NT2/D1 (cell line): ENCODE data around the gene BBS7.

Experiments used
- DNase-seq: peaks from one replicate; pipeline ENCODE4 v3.0.0-alpha.2; 2011; ENCODE audit warnings: low read depth, low spot score
- H3K27me3 ChIP-seq: 2 replicates; pipeline ENCODE4 v1.6.0; 2011; ENCODE audit warnings: mild to moderate bottlenecking; ENCODE audit not compliant: insufficient read length, insufficient read depth
- H3K36me3 ChIP-seq: 2 replicates; pipeline ENCODE4 v1.6.1; 2011; ENCODE audit warnings: mild to moderate bottlenecking, low read length, mixed read lengths; ENCODE audit not compliant: insufficient read depth, insufficient read length
- H3K4me1 ChIP-seq: 2 replicates; pipeline ENCODE4 v1.5.1; 2011; ENCODE audit not compliant: insufficient read depth, insufficient read length
- H3K4me3 ChIP-seq: 2 replicates; pipeline ENCODE4 v1.5.1; 2011; ENCODE audit warnings: low read depth; ENCODE audit not compliant: insufficient read length
- H3K9ac ChIP-seq: 2 replicates; pipeline ENCODE4 v1.6.0; 2011; ENCODE audit warnings: low read depth; ENCODE audit not compliant: insufficient read length
- H3K9me3 ChIP-seq: 2 replicates; pipeline ENCODE4 v1.5.1; 2011; ENCODE audit warnings: mild to moderate bottlenecking, low read length; ENCODE audit not compliant: insufficient read depth
- SUZ12 ChIP-seq: IDR thresholded peaks from 2 replicates; pipeline ENCODE4 v1.6.1; 2011; ENCODE audit not compliant: insufficient read length, insufficient read depth; ENCODE audit errors: extremely low read depth
- YY1 ChIP-seq: IDR thresholded peaks from 2 replicates; pipeline ENCODE4 v1.6.1; 2011; ENCODE audit not compliant: insufficient read length, insufficient read depth
- ZNF274 ChIP-seq: IDR thresholded peaks from 2 replicates; pipeline ENCODE4 v1.6.1; 2011; ENCODE audit warnings: mild to moderate bottlenecking, low read depth, low read length

Gene BBS7

DNA sequence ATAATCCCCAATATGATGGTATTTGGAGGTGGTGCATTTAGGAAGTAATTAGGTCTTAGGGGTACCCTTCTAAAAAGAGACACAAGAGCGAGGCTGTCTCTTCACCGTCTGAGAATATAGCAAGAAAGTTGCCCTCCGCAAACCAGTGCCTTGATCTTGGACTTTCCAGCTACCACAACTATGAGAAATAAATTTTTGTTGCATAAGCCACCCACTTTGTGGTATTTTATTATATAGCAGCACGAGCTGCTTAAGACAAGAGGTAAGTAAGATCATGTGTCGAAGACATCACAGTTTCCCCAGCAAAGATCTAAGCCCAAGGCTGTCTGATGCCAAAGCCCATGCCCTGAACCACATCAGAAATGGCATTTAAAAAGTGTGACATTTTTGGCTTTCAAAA is 78.8 kb downstream of the BBS7 start:
- DNase-seq: no peak
- Histone ChIP-seq H3K4me1 (no peaks in the 10 kb centered on the region), H3K9ac (no peak overlapping the region)

DNA sequence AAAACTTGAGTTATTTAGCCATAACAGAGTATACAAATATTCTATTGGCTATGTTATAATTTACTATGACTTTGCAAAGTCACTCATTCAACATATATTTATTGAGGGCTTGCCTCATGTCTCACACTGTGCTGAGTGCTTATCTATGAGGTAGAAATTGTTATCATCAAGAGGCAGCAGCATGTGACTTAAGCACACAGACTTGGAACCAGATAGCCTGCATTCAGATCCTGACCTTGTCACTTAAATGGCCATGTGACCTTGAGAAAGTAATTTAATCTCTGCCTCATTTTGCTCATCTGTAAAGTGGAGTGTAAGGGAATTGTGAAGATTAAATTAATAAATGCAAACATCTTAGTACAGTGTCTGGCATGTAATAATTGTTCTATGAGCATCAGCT is 79.3 kb downstream of the BBS7 start:
- Histone ChIP-seq H3K9ac (no peak overlapping the region), H3K4me1 (no peaks in the 10 kb centered on the region), H3K27me3 (no peaks in the 10 kb centered on the region), H3K4me3 (no peak overlapping the region), H3K9me3 (no peaks in the 10 kb centered on the region), H3K36me3 (no peaks in the 10 kb centered on the region)
- TF ChIP-seq SUZ12 (no peak), ZNF274 (no peak), YY1 (no peak)
- DNase-seq: no peak

More for the DNA sequence above, 78.8 kb downstream of the BBS7 start:
- no peak for TF ChIP-seq YY1
- no peak for TF ChIP-seq SUZ12
- TF ChIP-seq ZNF274: no peak
- Histone ChIP-seq H3K36me3 (no peaks in the 10 kb centered on the region), H3K9me3 (no peaks in the 10 kb centered on the region), H3K27me3 (no peaks in the 10 kb centered on the region), H3K4me3 (no peak overlapping the region)

DNA sequence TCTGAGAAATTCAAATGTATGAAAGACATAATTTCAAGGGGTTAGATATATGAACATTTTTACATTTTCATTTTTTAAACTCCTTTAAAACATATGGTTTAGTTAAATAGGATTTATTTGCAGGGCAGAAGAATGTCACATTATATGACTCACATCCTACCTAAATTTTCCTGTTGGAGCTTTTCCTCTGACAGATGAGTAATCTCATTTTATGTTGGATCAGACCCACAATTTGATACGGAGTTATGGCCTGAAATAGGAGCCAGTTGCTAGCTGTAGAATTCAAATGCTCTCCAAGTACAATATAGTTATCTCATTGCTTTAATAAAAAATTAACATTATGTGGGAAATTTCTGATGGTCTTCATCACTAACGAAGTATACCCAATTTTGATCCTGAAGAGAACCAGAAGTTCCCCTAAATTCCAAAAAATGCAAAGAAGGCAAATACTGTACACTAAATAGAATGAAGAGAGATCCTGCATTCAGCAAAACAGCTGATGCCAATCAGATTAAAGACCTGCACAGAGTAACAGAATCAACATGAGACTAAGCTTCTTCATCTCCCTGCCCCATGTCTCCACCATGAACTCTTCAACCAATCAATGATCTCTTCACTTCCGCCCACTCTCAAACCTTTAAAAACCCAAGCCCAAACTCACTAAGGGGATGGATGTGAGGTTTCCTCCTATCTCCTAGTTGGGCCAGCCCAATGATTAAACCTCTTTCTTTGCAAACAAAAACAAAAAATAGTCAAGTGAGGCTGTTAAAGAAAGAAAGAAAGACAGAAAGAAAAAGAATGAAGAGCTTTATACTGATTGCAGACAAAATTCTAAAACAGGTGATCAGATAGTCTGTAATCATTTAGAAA is 80.1 kb downstream of the BBS7 start:
- Histone ChIP-seq H3K9ac (no peak overlapping the region), H3K36me3 (no peaks in the 10 kb centered on the region), H3K27me3 (no peaks in the 10 kb centered on the region), H3K4me3 (no peak overlapping the region), H3K4me1 (no peaks in the 10 kb centered on the region), H3K9me3 (no peaks in the 10 kb centered on the region)
- no peak for DNase-seq
- TF ChIP-seq ZNF274 (no peak), YY1 (no peak), SUZ12 (no peak)

GRCh38 chr4:121789455-121789854 is 80.8 kb downstream of the BBS7 start:
- no peak for DNase-seq
- Histone ChIP-seq H3K9me3 (no peaks in the 10 kb centered on the region), H3K4me3 (no peak overlapping the region), H3K4me1 (no peaks in the 10 kb centered on the region), H3K36me3 (no peaks in the 10 kb centered on the region), H3K27me3 (no peaks in the 10 kb centered on the region), H3K9ac (no peak overlapping the region)
- TF ChIP-seq ZNF274 (no peak), YY1 (no peak), SUZ12 (no peak)

GRCh38 chr4:121788896-121789295 is 81.4 kb downstream of the BBS7 start:
- Histone ChIP-seq H3K9ac (no peak overlapping the region), H3K9me3 (no peaks in the 10 kb centered on the region)

DNA sequence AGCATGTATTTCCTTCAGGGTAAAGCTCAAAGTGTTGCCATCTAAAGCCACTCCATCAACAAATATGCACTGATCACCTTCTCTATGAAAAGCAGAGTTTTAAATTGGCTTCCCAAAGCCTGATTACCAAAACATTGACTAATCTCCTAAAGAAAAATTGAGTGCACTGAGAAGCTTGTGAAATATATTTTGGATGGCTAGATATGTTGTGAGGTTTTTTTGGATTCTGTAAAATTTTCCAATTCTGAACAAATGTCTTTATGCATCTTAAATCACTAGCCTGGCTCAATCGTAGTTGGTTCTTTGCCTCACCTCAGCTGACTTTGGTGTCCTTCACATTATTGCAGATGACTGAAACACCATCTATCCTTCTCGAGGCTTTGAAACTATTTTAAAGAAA is 84.1 kb downstream of the BBS7 start:
- Histone ChIP-seq H3K9me3 (no peaks in the 10 kb centered on the region), H3K27me3 (no peaks in the 10 kb centered on the region), H3K36me3 (no peaks in the 10 kb centered on the region), H3K4me1 (no peaks in the 10 kb centered on the region), H3K4me3 (no peak overlapping the region), H3K9ac (no peak overlapping the region)
- no peak for TF ChIP-seq YY1
- TF ChIP-seq SUZ12: no peak
- TF ChIP-seq ZNF274: no peak
- no peak for DNase-seq

More at GRCh38 chr4:121788896-121789295, 81.4 kb downstream of the BBS7 start:
- DNase-seq: no peak
- Histone ChIP-seq H3K27me3 (no peaks in the 10 kb centered on the region), H3K4me1 (no peaks in the 10 kb centered on the region), H3K36me3 (no peaks in the 10 kb centered on the region), H3K4me3 (no peak overlapping the region)
- TF ChIP-seq YY1 (no peak), SUZ12 (no peak), ZNF274 (no peak)

GRCh38 chr4:121785479-121785878 is 84.8 kb downstream of the BBS7 start:
- no peak overlapping the region for H3K9ac ChIP-seq
- H3K27me3 ChIP-seq: no peaks in the 10 kb centered on the region
- H3K36me3 ChIP-seq: no peaks in the 10 kb centered on the region
- H3K4me1 ChIP-seq: no peaks in the 10 kb centered on the region
- TF ChIP-seq ZNF274 (no peak), SUZ12 (no peak), YY1 (no peak)
- DNase-seq: no peak
- no peaks in the 10 kb centered on the region for H3K9me3 ChIP-seq
- H3K4me3 ChIP-seq: no peak overlapping the region
